GM19372 (cell line): Measurements from ENCODE around the gene CNOT2.
"Not testable (repeated sequence)": the region's sequence is repeated elsewhere in the genome, so short reads cannot be mapped to it uniquely, and the experiment has no call there.

Source experiments
- ATAC-seq: cut with Tn5 transposase; IDR thresholded peaks from one replicate; pipeline ENCODE4 v1.9.1; 2021; ENCODE audit warnings: mild to moderate bottlenecking, low read depth, moderate library complexity; ENCODE audit not compliant: unreplicated experiment

Gene CNOT2

GRCh38 chr12:70292017-70292776 is 49.0 kb downstream of the CNOT2 start:
- ATAC-seq, result no peak

- ATAC-seq, result not testable (repeated sequence)
Observed at GRCh38 chr12:70304684-70305555, 61.7 kb downstream of the CNOT2 start.

- no peak for ATAC-seq
Observed at GRCh38 chr12:70305794-70306193, 62.6 kb downstream of the CNOT2 start.

GRCh38 chr12:70306676-70307075 is 63.4 kb downstream of the CNOT2 start:
- no peak for ATAC-seq

GRCh38 chr12:70307868-70308267 is 64.6 kb downstream of the CNOT2 start:
- no peak for ATAC-seq

- ATAC-seq, result no peak
Observed at GRCh38 chr12:70309348-70309747, 66.1 kb downstream of the CNOT2 start.

GRCh38 chr12:70314145-70314544 is 70.9 kb downstream of the CNOT2 start:
- no peak for ATAC-seq

- peak; percentile 90 for ATAC-seq
Observed at GRCh38 chr12:70317781-70318180, 74.5 kb downstream of the CNOT2 start.

GRCh38 chr12:70319605-70320004 is 76.4 kb downstream of the CNOT2 start:
- no peak for ATAC-seq

GRCh38 chr12:70321191-70321590 is 78.0 kb downstream of the CNOT2 start:
- no peak for ATAC-seq

- ATAC-seq, result no peak
Observed at GRCh38 chr12:70327541-70327940, 84.3 kb downstream of the CNOT2 start.

- no peak for ATAC-seq
Observed at GRCh38 chr12:70329728-70330127, 86.5 kb downstream of the CNOT2 start.

GRCh38 chr12:70330158-70330557 is 86.9 kb downstream of the CNOT2 start:
- ATAC-seq, result no peak

- ATAC-seq, result no peak
Observed at GRCh38 chr12:70332236-70332635, 89.0 kb downstream of the CNOT2 start.

GRCh38 chr12:70334742-70335141 is 91.5 kb downstream of the CNOT2 start:
- no peak for ATAC-seq

- ATAC-seq, result no peak
Observed at GRCh38 chr12:70338531-70338930, 95.3 kb downstream of the CNOT2 start.

GRCh38 chr12:70351076-70351475 is 107.8 kb downstream of the CNOT2 start:
- ATAC-seq, result no peak

- ATAC-seq, result no peak
Observed at GRCh38 chr12:70353780-70354660, 110.8 kb downstream of the CNOT2 start.

GRCh38 chr12:70354787-70355186 is 111.6 kb downstream of the CNOT2 start:
- no peak for ATAC-seq

- no peak for ATAC-seq
Observed at GRCh38 chr12:70355972-70356371, 112.7 kb downstream of the CNOT2 start.
